ENCODE results near the gene NRG2.

DNA sequence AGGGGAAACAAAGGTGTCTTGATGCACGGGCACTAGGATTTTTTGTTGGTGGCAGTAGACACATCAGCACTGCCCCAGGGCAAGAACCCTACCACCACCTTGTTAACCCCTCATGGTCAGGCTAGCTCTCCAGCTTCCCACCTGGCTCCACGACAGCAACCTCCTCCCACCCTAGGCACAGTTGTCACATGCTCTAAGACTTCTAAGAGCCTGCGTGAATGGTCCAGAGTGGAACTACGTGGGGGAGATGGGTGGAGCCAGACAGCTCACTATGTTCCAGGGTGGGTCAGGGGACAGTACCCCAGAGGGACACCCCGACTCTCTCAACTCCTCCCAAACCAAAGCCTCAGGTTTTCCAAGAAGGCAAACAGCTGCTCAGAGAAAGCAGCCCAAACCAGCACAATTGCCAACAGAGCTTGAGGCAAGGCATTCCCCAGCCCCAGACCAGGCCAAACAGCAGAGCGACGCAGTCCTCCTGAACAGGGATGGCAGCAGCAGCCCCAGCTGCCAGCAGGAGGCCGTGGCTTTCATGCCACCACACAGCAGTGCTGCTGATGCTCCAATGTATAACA, 78.0 kb downstream of the NRG2 start:
- TF ChIP-seq, protein P1, sequence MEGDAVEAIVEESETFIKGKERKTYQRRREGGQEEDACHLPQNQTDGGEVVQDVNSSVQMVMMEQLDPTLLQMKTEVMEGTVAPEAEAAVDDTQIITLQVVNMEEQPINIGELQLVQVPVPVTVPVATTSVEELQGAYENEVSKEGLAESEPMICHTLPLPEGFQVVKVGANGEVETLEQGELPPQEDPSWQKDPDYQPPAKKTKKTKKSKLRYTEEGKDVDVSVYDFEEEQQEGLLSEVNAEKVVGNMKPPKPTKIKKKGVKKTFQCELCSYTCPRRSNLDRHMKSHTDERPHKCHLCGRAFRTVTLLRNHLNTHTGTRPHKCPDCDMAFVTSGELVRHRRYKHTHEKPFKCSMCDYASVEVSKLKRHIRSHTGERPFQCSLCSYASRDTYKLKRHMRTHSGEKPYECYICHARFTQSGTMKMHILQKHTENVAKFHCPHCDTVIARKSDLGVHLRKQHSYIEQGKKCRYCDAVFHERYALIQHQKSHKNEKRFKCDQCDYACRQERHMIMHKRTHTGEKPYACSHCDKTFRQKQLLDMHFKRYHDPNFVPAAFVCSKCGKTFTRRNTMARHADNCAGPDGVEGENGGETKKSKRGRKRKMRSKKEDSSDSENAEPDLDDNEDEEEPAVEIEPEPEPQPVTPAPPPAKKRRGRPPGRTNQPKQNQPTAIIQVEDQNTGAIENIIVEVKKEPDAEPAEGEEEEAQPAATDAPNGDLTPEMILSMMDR (IDR thresholded peaks at IDR 0.05; ENCODE audit: insufficient read depth, low read length, poor library complexity, severe bottlenecking), result no peak
- no peak for TF ChIP-seq EZH2phosphoT487 (conservative IDR thresholded peaks at IDR 0.05; ENCODE audit: low read length)
